ENCODE measurements around the gene BORCS5.

Gene BORCS5

DNA sequence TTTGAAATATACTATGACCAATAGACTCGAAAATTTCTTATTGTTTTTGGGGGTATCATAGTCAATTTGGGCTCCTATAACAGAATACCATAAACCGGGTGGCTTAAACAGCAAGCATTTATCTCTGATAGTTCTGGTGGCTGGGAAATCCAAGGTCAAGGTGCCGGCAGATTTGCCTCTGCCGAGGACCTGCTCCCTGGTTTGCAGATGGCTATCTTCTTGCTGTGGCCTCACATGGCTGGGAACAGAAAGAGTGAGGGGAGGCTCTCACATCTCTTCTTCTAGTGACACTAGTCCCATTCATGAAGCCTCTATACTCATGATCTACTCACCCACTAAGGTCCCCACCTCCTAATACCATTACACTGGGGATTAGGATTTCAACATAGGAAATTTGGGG lies 70.7 kb downstream of the BORCS5 start:
- no peaks in the 10 kb centered on the region for H3K79me2 ChIP-seq (ENCODE audit: insufficient read depth, low read length)

DNA sequence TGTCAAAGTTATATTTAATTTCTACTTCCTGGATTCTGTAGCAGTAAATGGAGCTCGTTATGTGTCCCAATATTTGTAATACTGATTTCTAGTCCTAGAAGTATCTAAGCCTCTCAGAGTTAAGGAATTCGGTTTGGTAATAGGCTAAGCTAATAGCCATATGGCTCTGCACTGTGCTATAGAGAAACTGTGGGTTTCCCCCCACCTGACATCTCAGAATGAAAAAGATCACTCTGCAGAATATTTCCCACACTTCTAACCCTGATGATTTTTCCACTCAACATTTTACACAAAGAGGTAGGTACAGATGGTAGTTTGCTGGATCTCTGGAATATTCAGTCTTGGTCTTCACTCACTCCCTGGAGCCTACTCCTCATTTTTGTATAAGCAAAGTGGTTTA lies 71.2 kb downstream of the BORCS5 start:
- no peaks in the 10 kb centered on the region for H3K9me2 ChIP-seq (replicated peaks; ENCODE audit: low read depth, low read length)
- H3K27me3 ChIP-seq (ENCODE audit: insufficient read depth, low read length, poor library complexity, severe bottlenecking), result no peaks in the 10 kb centered on the region
- H3K4me3 ChIP-seq (ENCODE audit: low read length, poor library complexity, severe bottlenecking), result no peak overlapping the region
- H3K4me2 ChIP-seq (ENCODE audit: low read depth, low read length, poor library complexity, severe bottlenecking), result no peak overlapping the region
- TF ChIP-seq EZH2phosphoT487 (IDR thresholded peaks at IDR 0.05; ENCODE audit: borderline replicate concordance) (no peak), CTCF (conservative IDR thresholded peaks at IDR 0.05; ENCODE audit: low read length) (no peak)
- H4K20me1 ChIP-seq (ENCODE audit: insufficient read depth, low read length, poor library complexity, severe bottlenecking), result no peaks in the 10 kb centered on the region
- H2AFZ ChIP-seq (ENCODE audit: low read length), result no peak overlapping the region
- H3K9me3 ChIP-seq (ENCODE audit: insufficient read depth, low read depth, low read length), result no peaks in the 10 kb centered on the region
- H3K4me1 ChIP-seq (ENCODE audit: insufficient read depth, low read length, poor library complexity, severe bottlenecking), result no peaks in the 10 kb centered on the region
- no peaks in the 10 kb centered on the region for H3K79me2 ChIP-seq (ENCODE audit: insufficient read depth, low read length)
- H3F3A ChIP-seq (ENCODE audit: low read depth), result no peaks in the 10 kb centered on the region
- H3K36me3 ChIP-seq (ENCODE audit: insufficient read depth, low read length), result no peaks in the 10 kb centered on the region
- no peak overlapping the region for H3K9ac ChIP-seq (ENCODE audit: low read depth, low read length, poor library complexity, severe bottlenecking)

More for the DNA sequence above, 70.7 kb downstream of the BORCS5 start:
- no peaks in the 10 kb centered on the region for H3K27me3 ChIP-seq (ENCODE audit: insufficient read depth, low read length, poor library complexity, severe bottlenecking)
- no peaks in the 10 kb centered on the region for H3K36me3 ChIP-seq (ENCODE audit: insufficient read depth, low read length)
- no peaks in the 10 kb centered on the region for H4K20me1 ChIP-seq (ENCODE audit: insufficient read depth, low read length, poor library complexity, severe bottlenecking)
- H3K9me3 ChIP-seq (ENCODE audit: insufficient read depth, low read depth, low read length), result no peaks in the 10 kb centered on the region
- H2AFZ ChIP-seq (ENCODE audit: low read length), result no peak overlapping the region
- H3K4me1 ChIP-seq (ENCODE audit: insufficient read depth, low read length, poor library complexity, severe bottlenecking), result no peaks in the 10 kb centered on the region
- H3K4me2 ChIP-seq (ENCODE audit: low read depth, low read length, poor library complexity, severe bottlenecking), result no peak overlapping the region
- H3K9ac ChIP-seq (ENCODE audit: low read depth, low read length, poor library complexity, severe bottlenecking), result no peak overlapping the region
- H3K9me2 ChIP-seq (replicated peaks; ENCODE audit: low read depth, low read length), result no peaks in the 10 kb centered on the region
- TF ChIP-seq CTCF (conservative IDR thresholded peaks at IDR 0.05; ENCODE audit: low read length), result no peak
- TF ChIP-seq EZH2phosphoT487 (IDR thresholded peaks at IDR 0.05; ENCODE audit: borderline replicate concordance), result no peak
- H3K4me3 ChIP-seq (ENCODE audit: low read length, poor library complexity, severe bottlenecking), result no peak overlapping the region
- no peaks in the 10 kb centered on the region for H3F3A ChIP-seq (ENCODE audit: low read depth)

DNA sequence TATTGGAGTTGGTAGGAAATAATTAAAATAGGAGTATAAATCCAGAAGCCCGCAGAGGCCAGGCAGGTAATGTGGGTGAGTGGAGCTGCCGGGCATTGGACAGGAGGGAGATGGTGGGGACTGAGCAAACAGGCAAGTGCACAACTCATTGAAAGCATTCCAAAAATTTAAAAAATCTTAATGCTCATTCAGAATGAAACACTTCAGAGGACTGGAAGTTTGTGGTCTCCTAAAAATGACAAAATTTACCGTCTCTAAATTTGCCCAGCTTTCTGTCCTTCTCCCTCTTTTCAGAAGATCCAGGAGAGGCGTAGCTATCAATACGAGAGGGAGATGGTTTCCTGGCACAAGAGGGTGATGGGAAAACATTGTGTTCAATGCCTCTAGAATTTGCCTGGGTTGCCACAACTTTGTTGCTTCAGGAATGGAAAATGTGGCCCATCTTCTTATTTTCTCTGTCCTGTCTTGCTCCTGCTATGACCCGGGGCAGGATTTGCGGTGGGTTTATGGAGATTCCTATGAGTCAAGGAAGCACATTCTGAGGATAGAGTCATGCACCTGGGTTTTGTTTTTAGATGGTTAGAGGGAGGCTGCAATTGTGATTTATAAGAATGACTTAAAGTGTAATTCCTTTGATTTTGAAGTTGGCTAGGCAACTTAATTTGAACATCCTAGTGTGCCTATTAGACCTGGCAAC lies 72.2 kb downstream of the BORCS5 start:
- Histone ChIP-seq H3K79me2 (ENCODE audit: insufficient read depth, low read length) (no peaks in the 10 kb centered on the region), H4K20me1 (ENCODE audit: insufficient read depth, low read length, poor library complexity, severe bottlenecking) (no peaks in the 10 kb centered on the region), H2AFZ (ENCODE audit: low read length) (no peak overlapping the region), H3K4me1 (ENCODE audit: insufficient read depth, low read length, poor library complexity, severe bottlenecking) (no peaks in the 10 kb centered on the region), H3K9me3 (ENCODE audit: insufficient read depth, low read depth, low read length) (no peaks in the 10 kb centered on the region), H3K36me3 (ENCODE audit: insufficient read depth, low read length) (no peaks in the 10 kb centered on the region), H3F3A (ENCODE audit: low read depth) (no peaks in the 10 kb centered on the region), H3K9me2 (replicated peaks; ENCODE audit: low read depth, low read length) (no peaks in the 10 kb centered on the region), H3K27me3 (ENCODE audit: insufficient read depth, low read length, poor library complexity, severe bottlenecking) (no peaks in the 10 kb centered on the region), H3K9ac (ENCODE audit: low read depth, low read length, poor library complexity, severe bottlenecking) (no peak overlapping the region), H3K4me3 (ENCODE audit: low read length, poor library complexity, severe bottlenecking) (no peak overlapping the region), H3K4me2 (ENCODE audit: low read depth, low read length, poor library complexity, severe bottlenecking) (no peak overlapping the region)
- no peak for TF ChIP-seq EZH2phosphoT487 (IDR thresholded peaks at IDR 0.05; ENCODE audit: borderline replicate concordance)
- no peak for TF ChIP-seq CTCF (conservative IDR thresholded peaks at IDR 0.05; ENCODE audit: low read length)

Data from Loucy (cell line).